Right atrium auricular region (tissue), 2 donors: ENCODE measurements around the gene AGBL4. TPM values are rescaled to one million over a fixed set of nuclear protein-coding genes. Genes with fewer than 3 reads are reported as not detected.

Experiments
- DNase-seq: peaks from one replicate; pipeline ENCODE4 v3.0.0-alpha.2; 2019; ENCODE audit warnings: low spot score
- H3K27ac ChIP-seq, 2 donors: fragments of 200-600 bp; sonication (generic); 1 replicate in 1 of 2; 2 replicates in 1 of 2; pipeline ENCODE4 v1.5.1; 2016 to 2019
- H3K27me3 ChIP-seq, 2 donors: fragments of 200-600 bp; sonication (generic); one replicate each; pipeline versions ENCODE4 v1.5.1 to v1.6.0; 2017 to 2019
- H3K36me3 ChIP-seq: fragments of 200-600 bp; sonication (generic); one replicate; pipeline ENCODE4 v1.5.1; 2016
- H3K4me1 ChIP-seq, 2 donors: fragments of 200-600 bp; sonication (generic); one replicate each; pipeline versions ENCODE4 v1.5.1 to v1.6.0; 2017 to 2019
- H3K4me3 ChIP-seq, 2 donors: fragments of 200-600 bp; sonication (generic); 1 replicate in 1 of 2; 2 replicates in 1 of 2; pipeline ENCODE4 v1.5.1; 2017 to 2019; ENCODE audit warnings: mild to moderate bottlenecking in 1 of 2, moderate library complexity in 1 of 2
- H3K9me3 ChIP-seq, 2 donors: fragments of 200-600 bp; sonication (generic); one replicate each; pipeline ENCODE4 v1.5.1; 2019
- total RNA-seq, 2 donors: library from RNA; depleted of rRNA; stranded (reverse); fragments of >200 nt; gene quantifications; one replicate each; pipeline ENCODE4 v1.1.0, GENCODE V29; 2016
- TF ChIP-seq, protein P1 (sequence below), 2 donors: fragments of 200-600 bp; sonication (generic); IDR thresholded peaks; one replicate each; pipeline ENCODE4 v1.5.1; 2019; ENCODE audit warnings: antibody characterized with exemption in 2 of 2

The AGBL4 gene
- total RNA-seq, 2 donors from 2014 or later = 0.94 to 1.7 TPM

DNA sequence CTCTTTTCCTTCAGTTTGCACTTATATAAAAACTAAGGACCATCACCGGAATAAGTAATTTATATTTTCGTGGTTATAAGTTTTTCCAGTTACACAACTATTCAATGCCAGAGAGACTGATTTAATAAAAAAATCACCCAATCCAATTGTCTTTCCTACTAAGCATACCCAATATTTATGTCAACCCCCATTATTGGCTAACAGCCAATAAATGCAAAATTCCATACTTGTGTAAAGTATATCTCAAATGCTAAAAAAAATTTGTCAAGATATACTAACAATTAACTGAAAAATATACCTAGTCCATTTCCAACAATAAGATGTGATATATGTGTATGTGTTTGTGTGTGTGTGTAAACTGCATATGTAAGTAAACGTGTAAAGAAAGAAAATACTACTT, 117.4 kb downstream of the AGBL4 start:
- no peak for DNase-seq
- Histone ChIP-seq H3K9me3 (no peaks in the 10 kb centered on the region), H3K4me1 (no peaks in the 10 kb centered on the region), H3K27me3 (no peaks in the 10 kb centered on the region), H3K4me3 (no peak overlapping the region), H3K36me3 (no peaks in the 10 kb centered on the region), H3K27ac (no peak overlapping the region)
- TF ChIP-seq, protein P1, sequence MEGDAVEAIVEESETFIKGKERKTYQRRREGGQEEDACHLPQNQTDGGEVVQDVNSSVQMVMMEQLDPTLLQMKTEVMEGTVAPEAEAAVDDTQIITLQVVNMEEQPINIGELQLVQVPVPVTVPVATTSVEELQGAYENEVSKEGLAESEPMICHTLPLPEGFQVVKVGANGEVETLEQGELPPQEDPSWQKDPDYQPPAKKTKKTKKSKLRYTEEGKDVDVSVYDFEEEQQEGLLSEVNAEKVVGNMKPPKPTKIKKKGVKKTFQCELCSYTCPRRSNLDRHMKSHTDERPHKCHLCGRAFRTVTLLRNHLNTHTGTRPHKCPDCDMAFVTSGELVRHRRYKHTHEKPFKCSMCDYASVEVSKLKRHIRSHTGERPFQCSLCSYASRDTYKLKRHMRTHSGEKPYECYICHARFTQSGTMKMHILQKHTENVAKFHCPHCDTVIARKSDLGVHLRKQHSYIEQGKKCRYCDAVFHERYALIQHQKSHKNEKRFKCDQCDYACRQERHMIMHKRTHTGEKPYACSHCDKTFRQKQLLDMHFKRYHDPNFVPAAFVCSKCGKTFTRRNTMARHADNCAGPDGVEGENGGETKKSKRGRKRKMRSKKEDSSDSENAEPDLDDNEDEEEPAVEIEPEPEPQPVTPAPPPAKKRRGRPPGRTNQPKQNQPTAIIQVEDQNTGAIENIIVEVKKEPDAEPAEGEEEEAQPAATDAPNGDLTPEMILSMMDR (IDR thresholded peaks at IDR 0.05) = no peak

GRCh38 chr1:49864581-49864980, 159.2 kb downstream of the AGBL4 start:
- H3K27me3 ChIP-seq = no peaks in the 10 kb centered on the region
- TF ChIP-seq, protein P1 (IDR thresholded peaks at IDR 0.05) = no peak
- H3K9me3 ChIP-seq = peaks cover 0 to 11% of the 10 kb centered on the region in 2 donors
- H3K36me3 ChIP-seq = no peaks in the 10 kb centered on the region
- no peaks in the 10 kb centered on the region for H3K4me1 ChIP-seq
- no peak overlapping the region for H3K4me3 ChIP-seq
- no peak overlapping the region for H3K27ac ChIP-seq
- DNase-seq = no peak

- Histone ChIP-seq H3K36me3 (no peaks in the 10 kb centered on the region), H3K4me1 (no peaks in the 10 kb centered on the region), H3K9me3 (no peaks in the 10 kb centered on the region), H3K27ac (no peak overlapping the region), H3K4me3 (no peak overlapping the region), H3K27me3 (no peaks in the 10 kb centered on the region)
- no peak for DNase-seq
- TF ChIP-seq, protein P1 (IDR thresholded peaks at IDR 0.05) = no peak
Observed at GRCh38 chr1:49854741-49855140, 169.0 kb downstream of the AGBL4 start.

DNA sequence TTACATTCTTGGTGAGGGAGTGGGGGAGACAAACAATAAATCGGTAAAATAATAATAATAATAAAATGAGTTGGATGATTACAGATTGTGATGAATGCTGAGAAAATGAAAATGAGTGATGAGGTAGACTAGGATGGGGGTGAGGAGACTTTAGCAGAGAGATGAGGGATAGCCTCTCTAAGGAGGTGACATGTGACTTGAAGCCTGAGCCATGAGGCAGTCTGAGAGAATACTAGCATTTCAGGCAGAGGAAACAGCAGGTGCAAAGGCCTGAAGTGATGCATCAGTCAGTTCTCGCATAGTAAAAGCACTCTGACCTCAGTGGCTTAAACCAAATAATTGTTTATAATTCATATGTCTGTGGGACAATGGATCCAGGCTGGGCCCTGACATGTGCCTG, 181.2 kb downstream of the AGBL4 start:
- H3K27me3 ChIP-seq = no peaks in the 10 kb centered on the region
- H3K4me1 ChIP-seq = no peaks in the 10 kb centered on the region
- TF ChIP-seq, protein P1 (IDR thresholded peaks at IDR 0.05) = no peak
- DNase-seq = no peak
- no peak overlapping the region for H3K27ac ChIP-seq
- H3K4me3 ChIP-seq = no peak overlapping the region
- H3K36me3 ChIP-seq = no peaks in the 10 kb centered on the region
- peaks cover 13 to 35% of the 10 kb centered on the region in 2 donors for H3K9me3 ChIP-seq

GRCh38 chr1:49841767-49842166, 182.0 kb downstream of the AGBL4 start:
- Histone ChIP-seq H3K27ac (no peak overlapping the region), H3K36me3 (no peaks in the 10 kb centered on the region), H3K4me1 (no peaks in the 10 kb centered on the region), H3K9me3 (peaks cover 13 to 35% of the 10 kb centered on the region in 2 donors), H3K4me3 (no peak overlapping the region), H3K27me3 (no peaks in the 10 kb centered on the region)
- TF ChIP-seq, protein P1 (IDR thresholded peaks at IDR 0.05) = no peak
- DNase-seq = no peak

DNA sequence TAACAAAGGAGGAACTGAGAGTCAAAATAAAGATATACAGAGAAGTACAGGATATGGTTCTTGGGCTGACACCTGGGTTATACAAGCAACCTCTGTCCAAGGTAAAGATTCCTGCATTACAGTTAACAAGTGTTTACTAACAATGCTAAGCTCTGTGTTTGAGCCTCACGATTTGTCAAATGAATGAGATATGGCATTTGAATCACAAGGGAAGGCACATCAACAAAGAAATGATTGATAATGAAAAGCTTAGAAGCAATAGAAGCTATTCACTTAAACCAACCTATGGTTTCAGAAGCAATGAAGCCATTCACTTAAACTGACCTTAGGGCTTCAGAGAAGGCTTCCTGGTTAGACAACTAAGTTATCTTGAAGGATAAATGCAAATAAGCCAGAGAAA, 199.5 kb downstream of the AGBL4 start:
- no peaks in the 10 kb centered on the region for H3K4me1 ChIP-seq
- no peaks in the 10 kb centered on the region for H3K9me3 ChIP-seq
- no peaks in the 10 kb centered on the region for H3K36me3 ChIP-seq
- H3K27ac ChIP-seq = no peak overlapping the region
- TF ChIP-seq, protein P1 (IDR thresholded peaks at IDR 0.05) = no peak
- no peak for DNase-seq
- H3K4me3 ChIP-seq = no peak overlapping the region
- H3K27me3 ChIP-seq = no peaks in the 10 kb centered on the region
